ENCODE data around the gene SHC1.
"Not testable (repeated sequence)": the region's sequence is repeated elsewhere in the genome, so short reads cannot be mapped to it uniquely, and the experiment has no call there.

SHC1 gene

DNA sequence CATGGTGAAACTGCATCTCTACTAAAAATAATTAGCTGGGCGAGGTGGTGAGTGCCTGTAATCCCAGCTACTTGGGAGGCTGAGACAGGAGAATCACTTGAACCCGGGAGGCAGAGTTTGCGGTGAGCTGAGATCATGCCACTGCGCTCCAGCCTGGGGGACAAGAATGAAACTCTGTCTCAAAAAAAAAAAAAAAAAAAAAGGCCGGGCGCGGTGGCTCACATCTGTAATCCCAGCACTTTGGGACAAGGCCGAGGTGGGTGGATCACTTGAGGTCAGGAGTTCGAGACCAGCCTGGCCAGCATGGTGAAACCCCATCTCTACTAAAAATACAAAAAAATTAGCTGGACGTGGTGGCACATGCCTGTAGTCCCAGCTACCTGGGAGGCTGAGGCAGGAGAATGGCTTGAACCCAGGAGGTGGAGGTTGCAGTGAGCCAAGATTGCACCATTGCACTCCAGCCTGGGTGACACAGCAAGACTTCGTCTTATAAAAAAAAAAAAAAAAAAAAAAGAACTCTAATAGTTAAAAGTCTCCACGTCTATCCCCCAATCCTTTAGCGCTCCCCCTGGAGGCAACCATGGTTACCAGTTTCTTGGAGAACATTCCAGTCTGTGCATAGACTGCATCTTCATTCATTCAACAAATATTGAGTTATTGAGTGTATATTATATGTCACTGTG lies 24.9 kb upstream of the SHC1 start:
- DNase-seq: peak; percentile 48

DNA sequence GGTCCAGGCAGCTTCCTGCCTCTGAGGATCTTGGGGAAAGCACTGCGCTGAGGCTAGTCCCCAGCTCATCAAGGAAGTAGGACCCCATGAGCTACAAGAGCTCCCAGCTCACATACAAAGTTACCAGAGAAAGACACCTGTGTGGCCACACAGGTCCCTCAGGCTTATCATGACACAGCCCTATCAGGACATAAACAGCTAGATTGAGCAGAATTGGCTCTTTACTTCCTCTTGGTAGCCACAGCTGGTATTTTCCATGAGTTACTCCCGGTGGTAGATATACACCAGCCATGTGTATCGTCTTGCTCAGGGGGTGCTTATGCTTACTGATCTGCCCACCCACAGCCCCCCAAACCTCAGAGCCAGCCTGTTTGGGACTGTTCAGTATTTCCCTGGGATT lies 24.0 kb upstream of the SHC1 start:
- no peak for DNase-seq

DNA sequence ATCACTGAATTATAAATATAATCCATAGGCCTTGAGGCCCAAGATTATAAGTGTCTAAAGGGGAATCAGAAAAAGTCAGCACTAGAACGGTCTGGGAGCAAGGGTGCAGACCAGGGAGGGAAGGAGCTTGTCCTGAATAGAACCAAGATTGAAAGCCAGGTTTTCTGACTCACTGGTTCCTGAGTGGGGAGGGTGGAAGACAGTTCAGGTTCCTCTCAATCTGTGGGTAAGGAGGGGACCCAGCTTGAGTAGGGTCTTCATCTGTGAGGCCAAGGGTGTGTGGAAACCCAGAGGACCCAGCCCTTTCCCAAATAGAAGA lies 23.7 kb upstream of the SHC1 start:
- no peak for DNase-seq

DNA sequence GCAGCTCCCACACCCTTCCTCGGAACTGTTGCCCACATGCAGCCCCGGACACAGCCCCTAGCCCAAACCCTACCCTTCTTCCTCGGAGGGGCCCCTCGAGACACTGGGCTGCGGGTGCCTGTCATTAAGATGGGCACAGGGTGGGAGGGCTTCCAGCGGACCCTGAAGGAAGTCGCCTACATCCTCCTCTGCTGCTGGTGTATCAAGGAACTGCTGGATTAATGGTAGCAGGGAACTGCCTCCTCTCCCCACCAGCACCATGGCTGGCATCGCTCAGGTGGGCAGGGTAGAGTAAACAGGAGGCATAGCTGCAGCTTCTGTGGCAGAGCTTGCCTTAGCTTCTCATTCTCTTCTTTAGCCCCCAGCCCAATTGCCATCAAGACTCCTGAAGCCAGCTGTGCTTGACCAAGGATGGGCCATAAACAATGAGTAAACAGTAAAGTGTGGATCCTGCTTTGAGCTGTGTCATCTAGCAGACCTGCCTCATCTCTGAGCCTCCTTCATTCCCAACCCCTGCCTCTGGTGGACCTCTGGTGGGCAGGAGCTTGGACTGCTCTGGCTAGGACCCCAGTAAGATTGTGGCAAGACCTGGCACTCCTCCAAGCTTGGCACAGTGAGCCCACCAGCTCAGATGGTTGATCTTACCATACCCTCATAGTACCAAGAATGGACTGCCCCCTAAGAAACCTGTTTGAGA lies 23.2 kb upstream of the SHC1 start, which contains the start of gene LENEP:
Gene LENEP (plus strand): TSS at position 15 of the 697 bp plus-strand sequence. CDS start 22 bp downstream, at position 37.
- DNase-seq: no peak

DNA sequence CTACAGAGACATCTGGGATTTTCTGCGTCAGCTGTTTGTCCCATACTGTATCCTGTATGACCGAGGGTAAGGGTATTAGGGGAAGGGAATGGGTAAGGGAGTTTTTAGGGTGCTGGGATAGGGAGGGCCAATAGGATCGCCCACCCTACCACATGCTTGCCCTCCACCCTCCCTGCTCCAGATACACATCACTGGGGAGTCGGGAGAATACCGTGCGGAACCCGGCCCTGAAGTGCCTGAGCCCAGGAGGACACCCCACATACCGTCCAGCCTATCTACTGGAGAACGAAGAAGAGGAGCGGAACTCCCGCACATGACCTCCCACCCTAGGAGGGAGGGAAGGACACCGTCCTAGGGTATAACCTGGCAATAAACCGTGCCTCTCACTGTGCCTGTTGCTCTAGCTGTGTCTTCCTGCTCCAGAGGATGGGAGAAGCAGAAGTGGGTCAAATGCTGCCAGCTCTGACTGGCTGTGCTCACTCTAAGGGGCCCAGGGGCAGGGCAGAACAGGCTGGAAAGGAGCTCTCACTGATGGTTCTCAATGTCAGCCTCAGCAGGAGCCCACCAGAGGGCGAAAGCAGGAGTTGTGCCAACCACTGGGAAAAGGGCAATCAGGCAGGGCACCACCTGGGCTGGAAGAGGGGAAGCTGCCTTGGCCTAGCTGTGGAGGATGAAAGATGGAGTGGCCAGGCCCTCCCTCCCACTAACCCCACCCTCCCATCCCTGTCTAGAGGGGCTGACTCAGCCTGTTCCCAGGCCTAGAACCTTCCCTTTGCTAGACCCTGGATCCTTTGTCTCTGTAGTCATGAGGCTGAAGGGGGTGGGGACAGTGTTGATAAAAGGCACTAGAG lies 22.4 kb upstream of the SHC1 start:
- DNase-seq: no peak

DNA sequence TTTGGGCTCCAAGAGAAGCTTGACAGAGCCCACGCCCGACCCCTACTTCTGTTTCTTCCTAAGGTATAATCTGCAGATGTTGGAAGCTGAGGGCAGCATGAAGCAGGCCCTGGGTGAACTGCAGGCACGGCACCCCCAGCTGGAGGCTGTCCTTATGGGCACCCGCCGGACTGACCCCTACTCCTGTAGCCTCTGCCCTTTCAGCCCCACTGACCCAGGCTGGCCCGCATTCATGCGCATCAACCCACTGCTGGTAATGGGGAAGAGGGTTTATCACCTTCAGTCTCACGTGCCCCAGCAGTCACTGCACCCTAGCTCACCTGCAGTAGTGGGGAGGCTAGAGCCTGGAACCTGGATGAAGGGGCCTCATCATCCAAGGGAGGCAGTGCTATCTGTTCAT lies 19.7 kb upstream of the SHC1 start:
- DNase-seq: no peak

DNA sequence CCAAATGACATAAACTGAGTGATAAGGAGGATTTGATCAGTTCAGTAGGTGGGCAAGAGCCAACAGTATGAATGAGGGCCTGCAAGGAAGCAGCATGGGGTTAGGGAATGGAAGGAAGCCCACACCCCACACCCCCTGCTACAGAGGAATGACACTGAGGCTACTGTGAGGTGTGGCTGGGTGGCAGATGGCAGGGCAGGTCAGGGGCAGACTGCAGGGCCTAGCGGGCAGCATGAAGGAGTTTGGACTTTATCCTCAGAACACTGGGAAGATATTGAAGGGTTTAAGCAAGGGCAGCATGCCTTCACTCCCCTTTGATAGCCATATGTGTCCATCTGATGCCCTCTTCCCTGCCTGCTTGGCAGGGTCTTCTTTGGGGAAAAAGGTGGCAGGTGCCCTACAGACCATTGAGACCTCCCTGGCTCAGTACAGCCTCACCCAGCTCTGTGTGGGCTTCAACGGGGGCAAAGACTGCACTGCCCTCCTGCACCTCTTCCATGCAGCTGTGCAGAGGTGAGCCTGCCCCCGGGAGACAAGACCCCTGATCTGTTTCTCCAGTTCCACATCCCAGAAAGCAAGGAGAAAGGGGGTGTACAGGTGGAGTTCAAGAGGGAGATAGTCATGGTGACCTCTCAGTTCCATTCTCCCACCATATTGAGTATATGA lies 18.8 kb upstream of the SHC1 start:
- DNase-seq: no peak

DNA sequence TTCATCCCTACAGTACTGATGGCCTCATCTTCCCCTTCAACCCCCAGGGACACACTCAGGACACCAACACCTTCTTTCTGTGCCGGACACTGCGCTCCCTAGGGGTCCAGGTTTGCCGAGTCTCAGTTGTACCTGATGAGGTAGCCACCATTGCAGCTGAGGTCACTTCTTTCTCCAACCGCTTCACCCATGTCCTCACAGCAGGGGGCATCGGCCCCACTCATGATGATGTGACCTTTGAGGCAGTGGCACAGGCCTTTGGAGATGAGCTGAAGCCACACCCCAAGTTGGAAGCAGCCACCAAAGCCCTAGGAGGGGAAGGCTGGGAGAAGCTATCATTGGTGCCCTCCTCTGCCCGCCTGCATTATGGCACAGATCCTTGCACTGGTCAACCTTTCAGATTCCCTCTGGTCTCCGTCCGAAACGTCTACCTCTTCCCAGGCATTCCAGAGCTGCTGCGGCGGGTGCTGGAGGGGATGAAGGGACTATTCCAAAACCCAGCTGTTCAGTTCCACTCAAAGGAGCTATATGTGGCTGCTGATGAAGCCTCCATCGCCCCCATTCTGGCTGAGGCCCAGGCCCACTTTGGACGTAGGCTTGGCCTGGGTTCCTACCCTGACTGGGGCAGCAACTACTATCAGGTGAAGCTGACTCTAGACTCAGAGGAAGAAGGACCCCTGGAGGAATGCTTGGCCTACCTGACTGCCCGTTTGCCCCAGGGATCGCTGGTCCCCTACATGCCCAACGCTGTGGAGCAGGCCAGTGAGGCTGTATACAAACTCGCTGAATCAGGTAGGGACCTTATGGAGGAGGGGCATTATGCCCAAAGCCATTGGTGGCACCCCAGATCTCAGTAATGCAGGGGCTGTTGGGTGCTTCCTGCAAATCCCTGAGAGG lies 17.8 kb upstream of the SHC1 start:
- DNase-seq: no peak

DNA sequence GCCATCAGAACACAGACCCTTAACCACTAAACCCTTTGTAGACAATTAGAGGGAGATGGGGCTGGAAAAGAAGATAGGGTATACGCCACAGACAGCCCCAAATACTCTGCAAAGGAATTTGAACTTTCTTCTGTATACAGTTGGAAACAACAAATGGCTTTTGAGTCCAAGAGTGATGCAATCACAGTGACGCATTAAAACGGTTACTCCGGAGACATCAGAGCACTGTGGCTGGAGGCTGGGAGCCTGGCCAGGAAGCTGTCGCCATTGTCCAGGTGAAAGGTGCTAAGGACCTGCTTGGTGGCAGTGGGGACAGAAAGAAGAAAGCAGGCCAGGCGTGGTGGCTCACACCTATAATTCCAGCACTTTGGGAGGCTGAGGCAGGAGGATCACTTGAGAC lies 16.8 kb upstream of the SHC1 start:
- no peak for DNase-seq

DNA sequence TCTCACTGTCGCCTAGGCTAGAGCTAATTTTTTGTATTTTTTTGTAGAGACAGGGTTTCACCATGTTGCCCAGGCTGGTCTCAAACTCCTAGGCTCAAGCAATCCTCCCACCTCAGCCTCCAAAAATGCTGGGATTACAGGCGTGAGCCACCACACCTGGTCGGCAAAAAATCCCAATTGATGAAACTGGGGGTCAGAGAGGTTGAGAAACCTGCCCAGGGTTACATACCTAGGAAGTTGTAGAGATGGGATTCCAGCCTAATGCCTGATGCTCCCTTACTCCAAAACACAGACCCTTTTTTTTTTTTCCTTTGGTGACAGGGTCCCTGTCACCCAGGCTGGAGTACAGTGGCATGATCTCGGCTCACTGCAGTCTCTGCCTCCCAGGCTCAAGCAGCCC lies 16.2 kb upstream of the SHC1 start:
- DNase-seq: not testable (repeated sequence)

DNA sequence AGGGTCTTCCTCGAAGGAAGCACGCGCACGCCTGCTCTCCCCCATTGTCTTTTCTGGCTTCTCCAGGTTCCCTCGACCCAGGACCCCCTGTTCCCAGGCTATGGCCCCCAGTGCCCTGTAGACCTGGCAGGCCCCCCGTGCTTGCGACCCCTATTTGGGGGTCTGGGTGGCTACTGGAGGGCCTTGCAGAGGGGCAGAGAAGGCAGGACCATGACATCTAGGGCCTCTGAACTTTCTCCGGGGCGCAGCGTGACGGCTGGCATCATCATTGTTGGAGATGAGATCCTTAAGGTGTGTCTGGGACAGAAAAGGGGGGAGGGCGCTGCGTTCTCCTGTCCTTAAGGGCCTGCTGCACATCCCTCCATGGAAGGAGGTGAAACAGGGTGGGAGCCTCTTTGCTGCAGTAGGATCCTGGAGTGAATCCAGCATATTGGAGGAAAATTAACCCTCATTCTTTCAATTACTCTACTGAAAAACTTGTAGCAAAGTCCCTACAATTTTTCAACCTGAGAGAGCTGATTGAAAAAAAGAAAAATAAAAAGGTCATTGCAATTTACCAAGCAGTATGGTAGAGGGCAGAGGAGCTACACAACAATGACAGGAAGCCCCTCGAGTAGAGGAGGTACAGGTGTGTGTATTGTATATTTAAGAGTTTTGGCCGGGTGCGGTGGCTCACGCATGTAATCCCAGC lies 13.4 kb upstream of the SHC1 start:
- DNase-seq: no peak

DNA sequence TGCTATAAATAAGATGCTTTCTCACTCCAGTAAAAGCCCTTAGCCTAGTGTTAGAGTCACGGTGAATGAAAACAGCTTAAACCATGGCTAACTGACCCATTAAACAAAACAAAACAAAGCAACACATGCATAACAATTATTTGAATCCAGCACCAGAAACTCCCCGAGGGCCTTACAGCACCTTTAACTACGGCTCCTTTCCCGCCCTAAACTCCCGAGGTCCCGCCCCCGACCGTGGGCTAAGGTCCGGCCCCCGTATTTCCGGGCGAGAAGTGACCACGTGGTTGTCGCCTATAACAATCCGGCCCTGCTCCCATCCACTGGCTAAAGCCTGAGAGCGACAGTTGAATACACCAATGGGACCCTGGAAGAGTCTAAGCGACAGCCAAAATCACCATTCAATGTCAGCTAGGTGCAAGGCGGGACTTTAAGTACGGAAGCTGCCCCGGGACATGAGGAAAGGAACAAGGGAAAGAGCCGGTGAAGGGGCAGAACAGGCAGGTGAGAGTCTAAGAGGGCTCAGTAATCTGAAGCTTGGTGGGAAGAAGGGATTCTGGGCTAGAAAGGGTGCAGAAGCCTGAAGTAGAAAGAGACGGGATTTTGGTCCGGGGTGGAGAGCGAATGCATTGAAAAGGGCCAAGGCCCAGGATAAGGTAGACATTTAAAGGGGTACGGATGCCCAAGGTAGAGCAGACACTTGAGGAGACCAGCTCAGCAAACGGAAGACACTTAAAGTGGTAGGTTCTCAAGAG lies 12.5 kb upstream of the SHC1 start, which contains the start of gene FLAD1:
Gene FLAD1 (plus strand): TSS at position 448 of the 752 bp plus-strand sequence. CDS start 351 bp downstream, outside the sequence.
- DNase-seq: peak; percentile 98

DNA sequence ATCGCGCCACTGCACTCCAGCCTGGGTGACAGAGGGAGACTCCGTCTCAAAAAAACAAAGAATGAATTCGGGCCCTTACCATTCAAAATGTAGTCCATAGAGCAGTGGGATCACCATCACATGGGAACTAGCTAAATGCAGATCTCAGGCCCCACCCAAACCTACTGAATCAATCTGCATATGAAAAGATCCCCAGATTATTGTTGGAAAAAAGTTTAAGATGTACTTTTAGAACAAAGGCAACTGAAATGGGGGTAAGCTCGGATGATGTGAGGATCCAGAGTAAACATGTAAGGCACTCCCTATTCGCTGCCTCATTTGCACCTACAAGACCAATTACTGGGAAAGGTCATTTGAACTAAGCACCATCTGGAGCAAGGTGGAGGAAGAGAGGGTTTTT lies 11.8 kb upstream of the SHC1 start:
- DNase-seq: no peak

DNA sequence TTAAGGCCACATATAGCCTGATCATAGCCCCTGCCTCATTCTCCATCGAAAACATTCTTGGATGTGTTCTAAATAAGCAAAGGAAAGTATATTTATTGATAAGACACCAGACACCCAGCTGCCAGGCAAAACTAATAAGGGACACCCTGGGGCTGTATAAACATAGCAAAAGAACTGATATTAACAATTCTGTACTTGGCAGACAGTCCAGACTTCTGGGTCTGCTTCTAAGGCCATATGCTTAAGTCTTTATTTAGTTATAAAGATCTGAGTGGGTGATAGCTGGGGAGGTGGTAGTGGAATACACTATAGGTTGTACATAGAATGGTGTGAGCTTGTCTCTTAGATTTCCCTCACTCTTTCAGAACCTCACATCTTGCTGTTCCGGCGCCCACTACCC lies 7.8 kb upstream of the SHC1 start:
- no peak for DNase-seq

DNA sequence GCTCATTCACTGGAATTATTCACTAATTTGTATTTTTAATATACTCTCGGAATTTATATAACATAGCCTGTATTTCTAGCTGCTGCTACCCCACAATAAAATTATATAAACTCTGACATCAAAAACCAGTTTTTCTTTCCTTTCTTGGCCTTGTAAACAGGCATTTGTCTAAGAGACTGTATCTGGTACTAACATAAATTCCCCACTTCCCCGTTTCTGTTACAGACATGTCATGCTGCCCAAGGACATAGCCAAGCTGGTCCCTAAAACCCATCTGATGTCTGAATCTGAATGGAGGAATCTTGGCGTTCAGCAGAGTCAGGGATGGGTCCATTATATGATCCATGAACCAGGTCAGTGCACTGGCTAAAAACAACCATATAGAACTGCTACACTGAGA lies 7.2 kb upstream of the SHC1 start:
- not testable (repeated sequence) for DNase-seq

DNA sequence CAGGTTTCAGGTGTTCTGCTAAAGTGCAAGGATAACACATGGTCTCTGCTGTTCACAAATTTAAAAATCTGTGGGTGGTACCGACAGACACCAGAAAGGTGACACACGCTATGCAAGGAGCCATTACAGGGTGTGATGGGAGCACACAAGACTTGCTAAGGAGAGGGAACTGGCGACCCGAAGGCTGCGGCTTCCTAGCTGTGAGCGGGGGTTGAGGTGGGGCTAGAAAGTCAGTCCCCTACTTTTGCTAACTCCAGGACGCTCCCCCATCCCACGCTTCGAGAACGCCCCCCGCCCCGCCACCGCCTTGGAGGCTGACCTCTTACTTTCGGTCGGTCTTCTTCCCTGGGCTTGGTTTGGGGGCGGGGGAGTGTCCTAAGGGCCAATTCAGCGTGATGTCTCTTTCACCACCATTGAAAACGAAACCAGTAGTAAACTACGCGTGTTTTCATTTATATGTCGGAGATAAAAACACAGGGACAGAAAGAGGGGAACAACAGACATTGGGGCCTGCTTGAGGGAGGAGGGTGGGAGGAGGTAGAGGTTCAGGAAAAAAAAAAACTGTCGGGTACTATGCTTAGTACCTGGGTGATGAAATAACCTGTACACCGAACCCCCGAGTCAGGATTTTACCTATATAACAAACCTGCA lies 5.0 kb upstream of the SHC1 start:
- DNase-seq: no peak

DNA sequence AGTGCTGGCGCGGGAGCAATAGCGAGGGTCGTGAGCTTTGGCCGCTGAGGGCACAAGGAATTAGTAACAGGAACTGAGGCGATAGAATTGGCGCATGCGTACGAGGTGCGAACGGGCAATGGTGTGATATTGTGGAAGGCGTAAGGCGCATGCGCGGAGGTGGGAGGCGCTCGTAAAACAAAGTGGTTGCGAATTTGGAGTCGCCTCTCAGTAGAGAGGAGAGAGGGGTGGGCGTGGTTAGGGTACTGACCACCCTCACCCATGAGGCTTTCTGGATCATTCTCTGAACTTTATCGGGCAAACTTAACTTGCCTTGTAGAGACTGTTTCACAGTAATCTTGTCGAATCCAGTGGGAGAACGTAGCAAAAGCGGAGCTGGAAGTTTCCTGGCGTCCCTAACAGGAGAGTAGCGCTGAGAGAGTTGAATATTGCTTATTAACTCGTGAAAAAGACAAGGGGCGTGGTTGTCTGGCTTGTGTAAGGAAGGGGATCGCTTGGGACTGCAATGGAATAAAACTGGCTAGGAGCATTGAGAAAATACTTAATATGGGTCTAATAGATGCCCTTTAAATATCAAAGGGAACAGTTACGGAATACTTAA lies 4.4 kb upstream of the SHC1 start:
- DNase-seq: peak; percentile 97

DNA sequence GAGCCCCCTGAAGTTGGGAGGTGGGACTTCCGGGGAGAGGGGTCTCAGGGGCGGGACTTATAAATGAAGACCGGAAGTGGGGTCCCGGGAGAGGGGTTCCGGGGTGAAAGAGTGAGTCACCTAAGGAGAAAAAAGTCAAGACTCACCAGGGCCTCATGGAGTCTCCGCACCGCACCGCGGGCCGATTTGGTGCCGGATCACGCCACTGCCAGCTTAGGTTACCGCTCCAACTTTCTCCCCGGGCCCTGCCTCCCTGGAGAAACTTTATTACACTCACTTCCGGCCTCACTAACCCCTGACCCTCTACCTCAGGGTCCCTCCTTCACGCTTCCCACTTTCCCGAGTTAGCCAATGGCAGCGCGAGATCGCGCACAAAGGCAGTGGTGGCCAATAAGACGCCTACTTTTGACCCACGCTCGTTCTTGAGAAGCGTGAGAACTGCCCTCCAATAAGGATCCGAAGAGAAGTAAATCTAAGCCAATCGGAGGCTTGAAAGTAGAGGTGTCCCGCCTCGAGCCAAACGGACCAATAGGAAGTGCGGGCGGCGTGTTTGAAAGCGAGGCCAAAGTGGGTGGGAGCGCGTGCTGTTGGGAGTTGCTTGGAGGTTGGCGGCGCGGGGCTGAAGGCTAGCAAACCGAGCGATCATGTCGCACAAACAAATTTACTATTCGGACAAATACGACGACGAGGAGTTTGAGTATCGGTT lies 3.7 kb upstream of the SHC1 start, which contains the start of gene CKS1B:
Gene CKS1B (plus strand): TSS at position 580 of the 706 bp plus-strand sequence. CDS start 65 bp downstream, at position 645.
- DNase-seq: peak; percentile 99
